ENCODE results near the gene CLDN18.

- TF ChIP-seq EGR1 (IDR thresholded peaks at IDR 0.05; ENCODE audit: borderline replicate concordance, low read depth, low read length) (no peak), KDM1A (IDR thresholded peaks at IDR 0.05; ENCODE audit: borderline replicate concordance, low read length) (no peak), CREB1 (IDR thresholded peaks at IDR 0.05) (no peak), RXRA (IDR thresholded peaks at IDR 0.05; ENCODE audit: insufficient read depth, low read depth, low read length) (no peak)
These were observed 2.6 kb downstream of the CLDN18 start for GRCh38 chr3:138012526-138012925.
